GM12872 (cell line): Measurements from ENCODE around the gene KCTD21.

Experiments
- TF ChIP-seq, protein P1 (sequence below): IDR thresholded peaks from 3 replicates; pipeline ENCODE4 v1.5.1; 2011; ENCODE audit warnings: low read depth, mild to moderate bottlenecking, low read length, moderate library complexity; ENCODE audit not compliant: insufficient read depth

Gene KCTD21

DNA sequence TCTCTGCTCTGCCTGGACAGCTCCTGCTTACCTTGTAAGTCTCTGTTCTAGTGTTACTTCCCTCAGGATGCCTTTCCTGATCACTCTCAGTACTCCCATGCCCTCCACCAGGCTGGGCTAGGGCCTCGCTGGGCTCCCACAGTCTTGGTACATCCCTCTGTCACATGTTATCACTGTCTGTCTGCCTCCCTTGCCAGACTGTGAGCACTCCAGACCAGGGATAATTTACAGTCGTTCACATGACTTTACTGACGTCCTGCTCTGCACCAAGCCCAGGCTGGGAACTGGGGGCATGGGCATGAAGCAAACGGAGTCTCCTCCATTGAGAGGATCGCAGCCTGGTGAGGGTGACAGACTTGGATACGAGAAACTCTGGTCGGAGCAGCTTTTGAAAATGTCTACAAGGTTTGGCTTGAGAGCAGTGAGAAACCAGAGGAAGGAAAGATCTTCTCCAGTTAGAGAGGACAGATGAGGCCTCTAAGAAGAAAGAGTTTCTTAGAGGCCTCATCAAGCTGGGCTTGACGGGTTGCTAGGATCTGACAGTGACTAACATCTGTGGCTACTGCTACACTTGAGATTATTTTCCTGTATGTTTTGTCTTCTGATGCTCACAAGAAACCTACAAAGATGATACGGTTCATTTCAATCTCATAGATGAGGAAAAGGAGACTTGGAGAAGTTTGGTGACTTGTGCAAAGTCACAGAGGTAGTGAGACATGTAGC is 12.8 kb upstream of the KCTD21 start:
- TF ChIP-seq, protein P1, sequence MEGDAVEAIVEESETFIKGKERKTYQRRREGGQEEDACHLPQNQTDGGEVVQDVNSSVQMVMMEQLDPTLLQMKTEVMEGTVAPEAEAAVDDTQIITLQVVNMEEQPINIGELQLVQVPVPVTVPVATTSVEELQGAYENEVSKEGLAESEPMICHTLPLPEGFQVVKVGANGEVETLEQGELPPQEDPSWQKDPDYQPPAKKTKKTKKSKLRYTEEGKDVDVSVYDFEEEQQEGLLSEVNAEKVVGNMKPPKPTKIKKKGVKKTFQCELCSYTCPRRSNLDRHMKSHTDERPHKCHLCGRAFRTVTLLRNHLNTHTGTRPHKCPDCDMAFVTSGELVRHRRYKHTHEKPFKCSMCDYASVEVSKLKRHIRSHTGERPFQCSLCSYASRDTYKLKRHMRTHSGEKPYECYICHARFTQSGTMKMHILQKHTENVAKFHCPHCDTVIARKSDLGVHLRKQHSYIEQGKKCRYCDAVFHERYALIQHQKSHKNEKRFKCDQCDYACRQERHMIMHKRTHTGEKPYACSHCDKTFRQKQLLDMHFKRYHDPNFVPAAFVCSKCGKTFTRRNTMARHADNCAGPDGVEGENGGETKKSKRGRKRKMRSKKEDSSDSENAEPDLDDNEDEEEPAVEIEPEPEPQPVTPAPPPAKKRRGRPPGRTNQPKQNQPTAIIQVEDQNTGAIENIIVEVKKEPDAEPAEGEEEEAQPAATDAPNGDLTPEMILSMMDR = no peak

DNA sequence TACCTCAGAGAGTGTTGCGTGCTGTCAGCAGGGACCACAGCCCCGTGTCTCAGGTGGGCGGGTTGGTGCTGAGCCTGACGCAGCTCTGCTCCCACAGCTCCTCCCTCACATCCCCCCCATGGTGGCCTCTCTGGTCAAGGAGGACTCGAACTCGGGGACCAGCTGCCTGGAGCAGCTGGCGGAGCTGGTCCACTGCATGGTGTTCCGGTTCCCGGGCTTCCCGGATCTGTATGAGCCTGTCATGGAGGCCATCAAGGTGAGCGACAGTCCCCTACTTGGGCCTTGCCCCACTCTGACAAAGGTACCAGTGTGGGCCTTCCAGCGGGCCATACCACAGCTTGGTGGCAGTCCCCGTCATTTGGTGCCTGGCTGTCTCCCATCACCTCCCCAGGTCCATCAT is 12.1 kb upstream of the KCTD21 start:
- TF ChIP-seq, protein P1 = no peak

DNA sequence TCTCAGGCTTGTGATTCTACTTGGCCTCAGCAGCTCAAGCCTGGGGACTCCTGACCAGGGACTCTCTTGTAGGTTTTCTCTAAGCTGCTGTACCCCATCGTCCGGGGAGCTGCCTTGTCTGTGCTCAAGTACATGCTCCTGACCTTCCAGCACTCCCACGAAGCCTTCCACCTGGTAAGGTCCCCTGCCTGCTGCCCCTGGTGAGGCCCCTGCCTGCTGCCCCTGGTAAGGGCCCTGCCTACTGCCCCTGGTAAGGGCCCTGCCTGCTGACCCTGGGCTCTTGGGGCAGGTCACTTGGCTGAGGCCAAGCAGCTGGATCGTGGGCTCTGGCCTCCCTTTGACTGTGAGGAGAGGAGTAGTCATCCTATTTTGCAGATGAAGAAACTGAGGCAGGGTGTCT is 11.6 kb upstream of the KCTD21 start:
- TF ChIP-seq, protein P1 = no peak

DNA sequence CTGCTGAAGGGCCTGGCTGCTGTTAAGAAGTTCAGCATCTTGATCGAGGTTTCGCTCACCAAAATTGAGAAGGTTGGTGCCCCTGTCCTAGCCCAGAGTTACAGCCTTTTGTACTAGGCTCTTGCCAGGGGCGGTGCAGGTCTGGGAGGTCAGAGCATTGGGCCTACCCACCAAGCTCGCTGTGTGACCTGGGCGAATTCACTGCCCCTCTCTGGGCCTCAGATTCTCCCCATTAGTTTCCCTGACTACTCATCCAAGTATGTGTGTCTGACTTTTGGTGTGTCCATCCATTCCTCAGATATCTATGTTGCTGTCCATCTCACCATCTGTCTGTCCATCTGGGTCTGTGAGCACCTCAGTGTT is 11.2 kb upstream of the KCTD21 start:
- TF ChIP-seq, protein P1 = no peak

DNA sequence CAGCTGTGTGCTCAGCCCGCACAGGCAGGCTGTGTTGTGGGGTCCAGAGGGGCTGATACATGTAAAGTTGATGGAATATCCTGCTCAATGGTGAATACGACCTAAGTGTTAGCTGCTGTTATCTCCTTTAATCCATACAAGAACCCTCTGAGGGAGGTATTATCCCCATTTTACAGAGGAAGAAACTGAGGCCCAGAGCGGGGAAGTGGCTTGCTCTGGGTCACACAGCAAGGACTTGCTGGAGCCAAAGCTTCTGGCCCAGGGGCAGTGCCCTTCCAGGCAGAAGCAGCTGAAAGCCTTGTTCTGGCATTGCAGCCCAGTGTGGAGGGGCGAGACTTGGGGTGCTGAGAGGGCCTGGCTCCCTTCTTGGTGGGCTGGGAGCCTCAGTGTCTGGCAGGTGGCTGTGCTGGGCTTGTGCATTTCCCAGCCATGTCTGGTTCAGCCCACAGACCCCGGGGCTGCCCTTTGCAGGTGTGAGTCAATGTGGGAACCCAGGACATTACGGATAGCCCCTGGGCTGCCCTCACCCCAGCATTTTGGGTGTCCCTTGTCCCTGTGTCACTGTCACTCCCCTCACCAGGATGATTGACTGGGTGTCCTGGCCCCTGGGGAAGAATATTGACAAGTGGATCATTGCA is 10.7 kb upstream of the KCTD21 start:
- TF ChIP-seq, protein P1 = no peak

DNA sequence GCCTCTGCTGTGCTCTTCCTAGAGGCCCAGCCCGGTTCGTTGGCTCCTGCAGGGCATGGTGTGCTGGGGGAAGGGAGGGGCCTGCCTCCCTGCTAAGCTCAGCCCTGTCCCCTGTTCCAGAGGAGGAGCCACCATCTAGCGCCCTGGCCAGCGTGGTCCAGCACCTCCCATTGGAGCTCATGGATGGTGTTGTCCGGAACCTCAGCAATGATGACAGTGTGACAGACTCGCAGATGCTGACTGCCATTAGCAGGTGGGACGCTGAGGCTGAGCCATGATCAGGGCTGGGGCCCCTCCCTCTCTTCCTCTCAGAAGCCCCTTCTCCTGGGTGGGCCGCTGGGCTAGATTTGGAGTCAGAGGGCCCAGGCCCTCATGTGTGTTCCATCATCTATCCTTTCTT is 9.4 kb upstream of the KCTD21 start:
- TF ChIP-seq, protein P1 = no peak

DNA sequence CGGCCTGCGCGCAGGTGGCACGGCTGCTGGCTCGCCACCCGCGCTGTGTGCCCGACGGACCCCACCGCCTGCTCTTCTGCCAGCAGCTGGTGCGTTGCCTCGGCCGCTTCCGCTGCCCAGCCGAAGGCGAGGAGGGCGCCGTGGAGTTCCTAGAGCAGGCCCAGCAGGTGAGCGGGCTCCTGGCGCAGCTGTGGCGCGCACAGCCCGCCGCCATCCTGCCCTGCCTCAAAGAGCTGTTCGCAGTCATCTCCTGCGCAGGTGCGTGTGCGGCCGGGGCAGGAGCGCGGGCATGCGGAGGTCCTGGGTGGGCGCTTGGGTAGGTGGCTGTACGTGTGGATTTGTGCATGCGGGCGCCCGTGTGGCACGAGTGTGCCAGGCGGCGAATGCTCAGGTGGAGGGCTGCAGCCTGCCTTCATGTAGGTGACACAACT is 8.2 kb upstream of the KCTD21 start:
- TF ChIP-seq, protein P1 = no peak
